ENCODE measurements around the gene HELZ2. TPM values are rescaled to one million over a fixed set of nuclear protein-coding genes. Genes with fewer than 3 reads are reported as not detected.

HELZ2 gene
- total RNA-seq, 1 experiment from 2014 or later = 35.2 TPM

- Histone ChIP-seq H3K9me3 (peaks cover 15% of the 10 kb centered on the region), H3K36me3 (ENCODE audit: control insufficient read depth, insufficient read depth, low read length) (peaks cover 12% of the 10 kb centered on the region), H3K4me1 (peaks cover 14% of the 10 kb centered on the region), H3K4me3 (ENCODE audit: low read depth, low read length) (no peak overlapping the region), H3K27me3 (replicated peaks; ENCODE audit: control insufficient read depth, insufficient read depth, low read length) (no peaks in the 10 kb centered on the region)
- H3K4me3 Mint-ChIP-seq (ENCODE audit: unreplicated experiment) = no peak overlapping the region
- no peaks in the 10 kb centered on the region for H3K9me3 Mint-ChIP-seq (ENCODE audit: unreplicated experiment)
- no peaks in the 10 kb centered on the region for H3K27me3 Mint-ChIP-seq (ENCODE audit: insufficient read depth, unreplicated experiment)
- POLR2A ChIA-PET = interaction anchor here (0.7 kb wide), 1 partner anchor 9 kb away, joined by 3 read pairs; no protein-coding TSS in a partner anchor
- DNase-seq = no peak
- no TSS peak for BruUV-seq (replicated peaks)
- TF ChIP-seq CTCF (IDR thresholded peaks at IDR 0.05; ENCODE audit: insufficient read depth in 1 of 2, low read depth in 1 of 2, low read length in 1 of 2, severe bottlenecking in 1 of 2, unreplicated experiment in 1 of 2) = no peak
- no peak overlapping the region for H3K27ac Mint-ChIP-seq (ENCODE audit: unreplicated experiment)
- H3K36me3 Mint-ChIP-seq (ENCODE audit: insufficient read depth, unreplicated experiment) = peaks cover 72% of the 10 kb centered on the region
- intact Hi-C loops (cut with micrococcal nuclease; ENCODE audit: unreplicated experiment) = no loop called here
- H3K4me1 Mint-ChIP-seq (ENCODE audit: low read depth, unreplicated experiment) = no peaks in the 10 kb centered on the region
- CTCF ChIA-PET = interaction anchor here (0.6 to 1.7 kb wide), 3 partner anchors 11 to 601 kb away, joined by 3 to 6 read pairs (median 4); no protein-coding TSS in a partner anchor
These were observed 46.9 kb downstream of the HELZ2 start for GRCh38 chr20:63527184-63527583.

GRCh38 chr20:63525971-63526370, 48.1 kb downstream of the HELZ2 start:
- intact Hi-C loops (cut with micrococcal nuclease; ENCODE audit: unreplicated experiment) = no loop called here
- no TSS peak for BruUV-seq (replicated peaks)
- no peaks in the 10 kb centered on the region for H3K9me3 Mint-ChIP-seq (ENCODE audit: unreplicated experiment)
- Histone ChIP-seq H3K4me3 (ENCODE audit: low read depth, low read length) (no peak overlapping the region), H3K27me3 (replicated peaks; ENCODE audit: control insufficient read depth, insufficient read depth, low read length) (no peaks in the 10 kb centered on the region), H3K36me3 (ENCODE audit: control insufficient read depth, insufficient read depth, low read length) (peaks cover 19% of the 10 kb centered on the region), H3K9me3 (peaks cover 17% of the 10 kb centered on the region), H3K4me1 (peaks cover 18% of the 10 kb centered on the region)
- no peaks in the 10 kb centered on the region for H3K27me3 Mint-ChIP-seq (ENCODE audit: insufficient read depth, unreplicated experiment)
- H3K36me3 Mint-ChIP-seq (ENCODE audit: insufficient read depth, unreplicated experiment) = peaks cover 83% of the 10 kb centered on the region
- POLR2A ChIA-PET = interaction anchor here (0.6 to 0.8 kb wide), 2 partner anchors 208 to 431 kb away, joined by 3 to 10 read pairs; no protein-coding TSS in a partner anchor
- no peak overlapping the region for H3K4me3 Mint-ChIP-seq (ENCODE audit: unreplicated experiment)
- TF ChIP-seq CTCF (IDR thresholded peaks at IDR 0.05; ENCODE audit: insufficient read depth in 1 of 2, low read depth in 1 of 2, low read length in 1 of 2, severe bottlenecking in 1 of 2, unreplicated experiment in 1 of 2) = no peak
- CTCF ChIA-PET = interaction anchor here (0.7 to 1.0 kb wide), 2 partner anchors 11 to 49 kb away, joined by 3 read pairs; partner anchors contain the start of gene PTK6
- peak in 1 of 2 experiments; percentile 66 for DNase-seq
- no peak overlapping the region for H3K27ac Mint-ChIP-seq (ENCODE audit: unreplicated experiment)
- H3K4me1 Mint-ChIP-seq (ENCODE audit: low read depth, unreplicated experiment) = no peaks in the 10 kb centered on the region

- CTCF ChIA-PET = interaction anchor here (0.6 to 1.0 kb wide), 2 partner anchors 12 to 30 kb away, joined by 3 to 4 read pairs; partner anchors contain the start of gene PTK6
- H3K27me3 ChIP-seq (replicated peaks; ENCODE audit: control insufficient read depth, insufficient read depth, low read length) = no peaks in the 10 kb centered on the region
- H3K4me1 ChIP-seq = peaks cover 10% of the 10 kb centered on the region
- no peak overlapping the region for H3K4me3 Mint-ChIP-seq (ENCODE audit: unreplicated experiment)
- no peaks in the 10 kb centered on the region for H3K27me3 Mint-ChIP-seq (ENCODE audit: insufficient read depth, unreplicated experiment)
- no peaks in the 10 kb centered on the region for H3K4me1 Mint-ChIP-seq (ENCODE audit: low read depth, unreplicated experiment)
- H3K4me3 ChIP-seq (ENCODE audit: low read depth, low read length) = no peak overlapping the region
- TF ChIP-seq CTCF (IDR thresholded peaks at IDR 0.05; ENCODE audit: insufficient read depth in 1 of 2, low read depth in 1 of 2, low read length in 1 of 2, severe bottlenecking in 1 of 2, unreplicated experiment in 1 of 2) = no peak
- no peak overlapping the region for H3K27ac Mint-ChIP-seq (ENCODE audit: unreplicated experiment)
- no peaks in the 10 kb centered on the region for H3K9me3 Mint-ChIP-seq (ENCODE audit: unreplicated experiment)
- POLR2A ChIA-PET = interaction anchor here (0.8 kb wide), 1 partner anchor 432 kb away, joined by 3 read pairs; no protein-coding TSS in a partner anchor
- intact Hi-C loops (cut with micrococcal nuclease; ENCODE audit: unreplicated experiment) = no loop called here
- peaks cover 17% of the 10 kb centered on the region for H3K9me3 ChIP-seq
- DNase-seq = no peak
- BruUV-seq (replicated peaks) = no TSS peak
- peaks cover 85% of the 10 kb centered on the region for H3K36me3 Mint-ChIP-seq (ENCODE audit: insufficient read depth, unreplicated experiment)
- peaks cover 19% of the 10 kb centered on the region for H3K36me3 ChIP-seq (ENCODE audit: control insufficient read depth, insufficient read depth, low read length)
These were observed 48.9 kb downstream of the HELZ2 start for GRCh38 chr20:63525185-63525584.

Other genes with a start within 250 kb of the HELZ2 start
- gene CHRNA4, start 212.9 kb downstream of the HELZ2 start, total RNA-seq (2022) = 0.11 and 0.65 TPM in 2 replicates
- gene KCNQ2, start 101.6 kb downstream of the HELZ2 start, total RNA-seq (2022) = 0.25 and 0.46 TPM in 2 replicates
- gene EEF1A2, start 75.2 kb downstream of the HELZ2 start, total RNA-seq (2022) = 25.2 and 32.0 TPM in 2 replicates
- gene PPDPF, start 53.5 kb downstream of the HELZ2 start, total RNA-seq (2022) = 511 and 634 TPM in 2 replicates
- 0.42 and 0.64 TPM in 2 replicates for gene PTK6, start 36.9 kb downstream of the HELZ2 start, total RNA-seq (2022)
- gene SRMS, start 26.5 kb downstream of the HELZ2 start, total RNA-seq (2022) = not detected in 2 replicates
- 0.39 TPM in 1 of 2 replicates, not detected in the other for gene FNDC11, start 20.1 kb downstream of the HELZ2 start, total RNA-seq (2022)
- gene GMEB2, start 52.9 kb upstream of the HELZ2 start, total RNA-seq (2022) = 20.6 and 21.5 TPM in 2 replicates
- 27.4 and 27.9 TPM in 2 replicates for gene STMN3, start 79.2 kb upstream of the HELZ2 start, total RNA-seq (2022)
- gene RTEL1, start 84.1 kb upstream of the HELZ2 start, total RNA-seq (2022) = 51.1 and 61.6 TPM in 2 replicates
- gene TNFRSF6B, start 122.4 kb upstream of the HELZ2 start, total RNA-seq (2022) = not detected in 2 replicates
- gene ARFRP1, start 133.7 kb upstream of the HELZ2 start, total RNA-seq (2022) = 119 and 126 TPM in 2 replicates
- gene ZGPAT, start 133.8 kb upstream of the HELZ2 start, total RNA-seq (2022) = 69.3 and 74.7 TPM in 2 replicates
- gene LIME1, start 162.4 kb upstream of the HELZ2 start, total RNA-seq (2022) = 18.8 and 23.5 TPM in 2 replicates
- 211 and 234 TPM in 2 replicates for gene SLC2A4RG, start 165.5 kb upstream of the HELZ2 start, total RNA-seq (2022)